GM21423 (cell line): ENCODE measurements around the gene KCNIP1.
"Not testable (repeated sequence)": the region's sequence is repeated elsewhere in the genome, so short reads cannot be mapped to it uniquely, and the experiment has no call there.

ENCODE experiments used
- ATAC-seq: cut with Tn5 transposase; IDR thresholded peaks from one replicate; pipeline ENCODE4 v1.9.1; 2021; ENCODE audit warnings: mild to moderate bottlenecking, moderate library complexity; ENCODE audit not compliant: unreplicated experiment

The KCNIP1 gene

GRCh38 chr5:170762298-170762697, 258.5 kb downstream of the KCNIP1 start:
- ATAC-seq: not testable (repeated sequence)

- not testable (repeated sequence) for ATAC-seq
Measured at GRCh38 chr5:170765868-170766267, 262.0 kb downstream of the KCNIP1 start.

- no peak for ATAC-seq
Measured at GRCh38 chr5:170769246-170769645, 265.4 kb downstream of the KCNIP1 start.

- ATAC-seq: no peak
Measured at GRCh38 chr5:170769898-170770416, 266.1 kb downstream of the KCNIP1 start.

- ATAC-seq: no peak
Measured at GRCh38 chr5:170771496-170771895, 267.7 kb downstream of the KCNIP1 start.

GRCh38 chr5:170773024-170773985, 269.5 kb downstream of the KCNIP1 start:
- ATAC-seq: no peak

GRCh38 chr5:170774831-170775230, 271.0 kb downstream of the KCNIP1 start:
- no peak for ATAC-seq

GRCh38 chr5:170781946-170782345, 278.1 kb downstream of the KCNIP1 start:
- ATAC-seq: no peak

- no peak for ATAC-seq
Measured at GRCh38 chr5:170782438-170782837, 278.6 kb downstream of the KCNIP1 start.

- ATAC-seq: no peak
Measured at GRCh38 chr5:170783498-170784247, 279.9 kb downstream of the KCNIP1 start, which contains the start of gene GABRP. Gene GABRP (plus strand): TSS chr5:170783725. CDS start chr5:170788616, 4,891 bp downstream.

- ATAC-seq: no peak
Measured at GRCh38 chr5:170785416-170785815, 281.6 kb downstream of the KCNIP1 start.
